Hematopoietic multipotent progenitor cell treated with erythropoietin and hydrocortisone succinate and interleukin-3 and kit ligand, for 8 days (in vitro differentiated cells): Measurements from ENCODE around the gene RIPK4.
A peak's percentile ranks its signal among the peaks of the same experiment; 100 is the strongest.

ENCODE experiments used
- DNase-seq: peaks from one replicate; pipeline ENCODE4 v3.0.0-alpha.2; 2015

RIPK4 gene

GRCh38 chr21:41768437-41769042 is 1.7 kb upstream of the RIPK4 start:
- DNase-seq: peak; percentile 8

- no peak for DNase-seq
Observed at GRCh38 chr21:41767606-41768436, 969 bp upstream of the RIPK4 start.

GRCh38 chr21:41765973-41766882 is 624 bp downstream of the RIPK4 start:
- no peak for DNase-seq

- DNase-seq: no peak
Observed at GRCh38 chr21:41765420-41765821, 1.4 kb downstream of the RIPK4 start.

GRCh38 chr21:41764558-41765419 is 2.1 kb downstream of the RIPK4 start:
- DNase-seq: no peak

GRCh38 chr21:41763996-41764395 is 2.9 kb downstream of the RIPK4 start:
- no peak for DNase-seq

- no peak for DNase-seq
Observed at GRCh38 chr21:41763398-41763931, 3.4 kb downstream of the RIPK4 start.

GRCh38 chr21:41762753-41763152 is 4.1 kb downstream of the RIPK4 start:
- no peak for DNase-seq

GRCh38 chr21:41761934-41762635 is 4.8 kb downstream of the RIPK4 start:
- no peak for DNase-seq

GRCh38 chr21:41761211-41761933 is 5.5 kb downstream of the RIPK4 start:
- no peak for DNase-seq

- DNase-seq: no peak
Observed at GRCh38 chr21:41760411-41760810, 6.4 kb downstream of the RIPK4 start.

GRCh38 chr21:41759926-41760325 is 6.9 kb downstream of the RIPK4 start:
- no peak for DNase-seq

- no peak for DNase-seq
Observed at GRCh38 chr21:41759214-41759840, 7.5 kb downstream of the RIPK4 start.

- no peak for DNase-seq
Observed at GRCh38 chr21:41758550-41758949, 8.3 kb downstream of the RIPK4 start.

GRCh38 chr21:41755934-41756773 is 10.7 kb downstream of the RIPK4 start:
- DNase-seq: no peak

- DNase-seq: no peak
Observed at GRCh38 chr21:41755258-41755933, 11.5 kb downstream of the RIPK4 start.

GRCh38 chr21:41754479-41754891 is 12.4 kb downstream of the RIPK4 start:
- no peak for DNase-seq

- no peak for DNase-seq
Observed at GRCh38 chr21:41753006-41753898, 13.6 kb downstream of the RIPK4 start.
